HCT116 (cell line): ENCODE data around the gene APBA2. TPM values are rescaled to one million over a fixed set of nuclear protein-coding genes. Genes with fewer than 3 reads are reported as not detected.

Source experiments
- ATAC-seq: fragments of 200-7000 bp; cut with Tn5 transposase; 2 replicates; pipeline ENCODE4 v1.9.1; 2020; ENCODE audit warnings: mild to moderate bottlenecking, moderate library complexity
- BruUV-seq: library from RNA; stranded (reverse); fragments of 400-500 nt; replicated peaks from 2 replicates; lab custom pipeline; 2021; lab: Mats Ljungman, UMichigan
- CTCF ChIA-PET: fragments of 300-600 bp; sonication (Branson Sonifier 250); formaldehyde crosslinking; loops from one replicate; lab custom pipeline; 2021; ENCODE audit warnings: antibody characterized with exemption; lab: Charles Lee
- POLR2A ChIA-PET: fragments of 300-600, 350-600 bp; sonication (Branson Sonifier 250); formaldehyde crosslinking; loops from one replicate; lab custom pipeline; 2021; ENCODE audit warnings: antibody characterized with exemption; lab: Charles Lee
- RAD21 ChIA-PET, 2 experiments: fragments of 300-600 bp; sonication (Branson Sonifier 250); formaldehyde crosslinking; loops; one replicate each; lab custom pipeline; 2023; ENCODE audit warnings: low total read pairs in 2 of 2; ENCODE audit not compliant: uncharacterized antibody in 2 of 2, unreplicated experiment in 2 of 2, low non-redundant PET in 1 of 2; lab: Charles Lee
- DNase-seq: peaks from one replicate; pipeline ENCODE4 v3.0.0-alpha.2; 2010; ENCODE audit warnings: low read depth, low spot score
- H2AFZ ChIP-seq: fragments of 200-600 bp; shearing (Covaris generic), sonication (generic); 2 replicates; pipeline ENCODE4 v1.6.1; 2017; ENCODE audit warnings: low read depth, mixed run types, mixed read lengths, antibody characterized with exemption, low read length; ENCODE audit not compliant: poor library complexity, severe bottlenecking
- H3K27ac ChIP-seq: 2 replicates; pipeline ENCODE4 v1.5.1; 2012; ENCODE audit warnings: low read depth, low read length
- H3K27me3 ChIP-seq: fragments of 200-600 bp; sonication (generic); 2 replicates; pipeline ENCODE4 v1.6.1; 2016; ENCODE audit warnings: mixed run types, low read length, mixed read lengths; ENCODE audit not compliant: insufficient read depth
- H3K36me3 ChIP-seq, 2 experiments: fragments of 200-500 bp in 1 of 2; fragments of 200-600 bp in 1 of 2; sonication (Bioruptor generic) in 1 of 2; sonication (generic) in 1 of 2; 2 replicates each; pipeline versions ENCODE4 v1.5.1 to v1.6.1; 2014 to 2016; ENCODE audit warnings: low read length in 2 of 2, inconsistent platforms in 1 of 2, mixed read lengths in 1 of 2, mixed run types in 1 of 2; ENCODE audit not compliant: insufficient read depth in 2 of 2, control insufficient read depth in 1 of 2
- H3K4me1 ChIP-seq, 2 experiments: fragments of 200-600 bp in 1 of 2; sonication (generic) in 1 of 2; 2 replicates each; pipeline versions ENCODE4 v1.5.1 to v1.6.1; 2012 to 2017; ENCODE audit warnings: low read length in 2 of 2, inconsistent platforms in 1 of 2, mild to moderate bottlenecking in 1 of 2, mixed read lengths in 1 of 2, mixed run types in 1 of 2, moderate library complexity in 1 of 2; ENCODE audit not compliant: insufficient read depth in 2 of 2, control insufficient read depth in 1 of 2
- H3K4me2 ChIP-seq: fragments of 200-600 bp; sonication (generic); 2 replicates; pipeline ENCODE4 v1.6.1; 2017; ENCODE audit warnings: mixed run types, low read length, mixed read lengths
- H3K4me3 ChIP-seq, 2 experiments: fragments of 200-600 bp in 1 of 2; sonication (generic) in 1 of 2; replicated peaks in 1 of 2; 2 replicates each; pipeline ENCODE4 v1.5.1; 2011 to 2016; ENCODE audit warnings: low read length in 2 of 2, control low read depth in 1 of 2, low read depth in 1 of 2, mild to moderate bottlenecking in 1 of 2, mixed read lengths in 1 of 2, mixed run types in 1 of 2
- H3K79me2 ChIP-seq: fragments of 200-600 bp; sonication (generic); 2 replicates; pipeline ENCODE4 v1.6.1; 2017; ENCODE audit warnings: mild to moderate bottlenecking, mixed run types, low read length, moderate library complexity, mixed read lengths; ENCODE audit not compliant: insufficient read depth
- H3K9ac ChIP-seq: fragments of 200-600 bp; sonication (generic); 2 replicates; pipeline ENCODE4 v1.6.1; 2016; ENCODE audit warnings: low read length, mixed read lengths
- H3K9me2 ChIP-seq: fragments of 200-600 bp; sonication (generic), shearing (Covaris generic); 2 replicates; pipeline ENCODE4 v1.6.1; 2017; ENCODE audit warnings: mixed run types, mild to moderate bottlenecking, moderate library complexity; ENCODE audit not compliant: insufficient read depth
- H3K9me3 ChIP-seq, 2 experiments: fragments of 200-500 bp in 1 of 2; fragments of 200-600 bp in 1 of 2; sonication (Bioruptor generic) in 1 of 2; sonication (generic) in 1 of 2; 2 replicates each; pipeline ENCODE4 v1.6.1; 2014 to 2017; ENCODE audit warnings: low read length in 2 of 2, mixed read lengths in 2 of 2, inconsistent platforms in 1 of 2, low read depth in 1 of 2, mild to moderate bottlenecking in 1 of 2, mixed run types in 1 of 2, moderate library complexity in 1 of 2; ENCODE audit not compliant: control insufficient read depth in 1 of 2, insufficient read depth in 1 of 2
- H4K20me1 ChIP-seq: fragments of 200-600 bp; sonication (generic), shearing (Covaris generic); 2 replicates; pipeline ENCODE4 v1.6.1; 2017; ENCODE audit warnings: mixed run types, mild to moderate bottlenecking, moderate library complexity; ENCODE audit not compliant: insufficient read depth
- CEBPB ChIP-seq: IDR thresholded peaks from 2 replicates; pipeline ENCODE4 v1.6.1; 2012; ENCODE audit warnings: low read depth
- EGR1 ChIP-seq: IDR thresholded peaks from 2 replicates; pipeline ENCODE4 v1.6.1; 2012; ENCODE audit warnings: low read depth
- ELF1 ChIP-seq: IDR thresholded peaks from 2 replicates; pipeline ENCODE4 v1.6.1; 2012; ENCODE audit warnings: low read depth, borderline replicate concordance
- EZH2 ChIP-seq: fragments of 200-600 bp; sonication (generic); IDR thresholded peaks from 2 replicates; pipeline ENCODE4 v1.6.1; 2017; ENCODE audit warnings: antibody characterized with exemption, mixed run types
- EZH2phosphoT487 ChIP-seq: fragments of 200-600 bp; IDR thresholded peaks from 2 replicates; pipeline ENCODE4 v1.6.1; 2018; ENCODE audit warnings: antibody characterized with exemption, borderline replicate concordance
- POLR2A ChIP-seq: IDR thresholded peaks from 2 replicates; pipeline ENCODE4 v1.7.0; 2011; ENCODE audit warnings: borderline replicate concordance; ENCODE audit not compliant: insufficient read depth, insufficient read length; ENCODE audit errors: extremely low read depth
- POLR2AphosphoS5 ChIP-seq: IDR thresholded peaks from 2 replicates; pipeline ENCODE4 v1.6.1; 2011; ENCODE audit warnings: mild to moderate bottlenecking, low read depth, low read length, moderate library complexity
- RAD21 ChIP-seq: IDR thresholded peaks from 2 replicates; pipeline ENCODE4 v1.6.1; 2012; ENCODE audit warnings: low read depth, mild to moderate bottlenecking
- SRF ChIP-seq: IDR thresholded peaks from 2 replicates; pipeline ENCODE4 v1.6.1; 2012; ENCODE audit warnings: low read depth
- TCF7L2 ChIP-seq: IDR thresholded peaks from 2 replicates; pipeline ENCODE4 v1.7.0; 2011; ENCODE audit warnings: borderline replicate concordance, inconsistent platforms; ENCODE audit not compliant: insufficient read depth, insufficient read length; ENCODE audit errors: extremely low read depth
- ZBTB33 ChIP-seq: IDR thresholded peaks from 2 replicates; pipeline ENCODE4 v1.6.1; 2011; ENCODE audit warnings: mild to moderate bottlenecking, low read length, moderate library complexity; ENCODE audit not compliant: insufficient replicate concordance; ENCODE audit errors: extremely low read depth
- ZNF274 ChIP-seq: fragments of 200-500 bp; sonication (Bioruptor generic); IDR thresholded peaks from 2 replicates; pipeline ENCODE4 v1.6.1; 2014; ENCODE audit warnings: mild to moderate bottlenecking, low read depth, low read length, inconsistent platforms
- intact Hi-C: fragments of 100-400 bp; cut with micrococcal nuclease; formaldehyde crosslinking; loops from 2 replicates; pipeline ENCODE4 v1.10.0; 2022
- total RNA-seq: library from RNA; stranded (reverse); gene quantifications from one replicate; pipeline ENCODE4 v1.2.1, GENCODE V29; 2021; ENCODE audit not compliant: unreplicated experiment
- TF ChIP-seq, protein P1 (sequence below): IDR thresholded peaks from 2 replicates; pipeline ENCODE4 v1.6.1; 2012

APBA2 gene
- total RNA-seq, 1 experiment from 2014 or later, result 0.47 TPM

DNA sequence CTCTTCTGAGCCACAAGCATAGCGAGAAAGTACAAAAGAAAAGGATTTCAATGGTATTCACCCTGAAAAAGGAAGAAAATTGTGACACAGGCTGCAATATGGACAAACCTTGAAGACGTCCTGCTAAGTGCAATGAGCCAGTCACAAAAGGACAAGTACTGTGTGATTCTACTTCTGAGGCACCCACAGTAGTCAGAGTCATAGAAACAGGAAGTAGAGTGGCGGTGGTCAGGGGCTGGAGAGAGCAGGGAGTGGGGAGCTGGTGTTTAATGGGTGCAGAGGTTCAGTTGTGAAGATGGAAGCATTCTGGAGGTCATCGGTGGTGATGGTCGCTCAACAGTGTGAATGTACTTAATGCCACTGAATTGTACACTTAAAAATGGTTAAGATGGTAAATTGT is 180.5 kb downstream of the APBA2 start:
- Histone ChIP-seq H3K27me3 (no peaks in the 10 kb centered on the region), H3K9me3 (no peaks in the 10 kb centered on the region), H3K79me2 (no peaks in the 10 kb centered on the region), H4K20me1 (no peaks in the 10 kb centered on the region), H2AFZ (no peak overlapping the region), H3K4me3 (no peak overlapping the region), H3K27ac (no peak overlapping the region), H3K4me1 (no peaks in the 10 kb centered on the region), H3K36me3 (no peaks in the 10 kb centered on the region)
- RAD21 ChIA-PET, result no interaction called here
- ATAC-seq (no peak), DNase-seq (no peak)
- BruUV-seq, result no TSS peak
- intact Hi-C loops, result no loop called here
- TF ChIP-seq CEBPB (no peak), EZH2 (no peak), EZH2phosphoT487 (no peak), ZNF274 (no peak), EGR1 (no peak), POLR2A (no peak), RAD21 (no peak), POLR2AphosphoS5 (no peak), ELF1 (no peak), ZBTB33 (no peak), SRF (no peak), TCF7L2 (no peak)
- TF ChIP-seq, protein P1, sequence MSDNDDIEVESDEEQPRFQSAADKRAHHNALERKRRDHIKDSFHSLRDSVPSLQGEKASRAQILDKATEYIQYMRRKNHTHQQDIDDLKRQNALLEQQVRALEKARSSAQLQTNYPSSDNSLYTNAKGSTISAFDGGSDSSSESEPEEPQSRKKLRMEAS, result no peak
- TF ChIP-seq, all 23 proteins: peak for 0
- CTCF ChIA-PET, result no interaction called here
- no peaks in the 10 kb centered on the region for H3K9me2 ChIP-seq
- POLR2A ChIA-PET, result no interaction called here
- no peak overlapping the region for H3K9ac ChIP-seq
- no peak overlapping the region for H3K4me2 ChIP-seq
